ENCODE results near the gene DOK5.

GRCh38 chr20:54626126-54626525 is 150.7 kb downstream of the DOK5 start:
- TF ChIP-seq CTCF (IDR thresholded peaks at IDR 0.05; ENCODE audit: low read depth, low read length, poor library complexity, severe bottlenecking) (no peak), EZH2phosphoT487 (IDR thresholded peaks at IDR 0.05; ENCODE audit: borderline replicate concordance, low read length) (no peak)

Measured in DOHH2 (cell line).